ENCODE measurements around the gene CLCA4.

DNA sequence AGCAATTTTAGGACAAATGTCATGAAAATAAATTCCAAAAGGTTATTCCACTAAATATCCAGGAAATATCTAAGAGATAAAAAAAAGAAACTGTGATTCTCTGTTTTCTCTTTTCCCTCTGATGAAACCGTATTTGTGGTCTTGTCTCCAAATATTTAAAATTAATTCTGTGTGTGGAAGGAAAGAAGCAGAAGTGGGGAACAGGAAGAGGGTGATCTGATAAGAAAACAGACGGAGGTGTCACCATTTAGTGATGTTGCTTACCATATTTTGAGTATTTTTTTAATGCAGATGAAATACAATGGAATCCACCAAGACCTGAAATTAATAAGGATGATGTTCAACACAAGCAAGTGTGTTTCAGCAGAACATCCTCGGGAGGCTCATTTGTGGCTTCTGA lies 48.6 kb upstream of the CLCA4 start:
- TF ChIP-seq EZH2 (IDR thresholded peaks at IDR 0.05; ENCODE audit: low read depth, unreplicated experiment): no peak
- TF ChIP-seq, protein P1, sequence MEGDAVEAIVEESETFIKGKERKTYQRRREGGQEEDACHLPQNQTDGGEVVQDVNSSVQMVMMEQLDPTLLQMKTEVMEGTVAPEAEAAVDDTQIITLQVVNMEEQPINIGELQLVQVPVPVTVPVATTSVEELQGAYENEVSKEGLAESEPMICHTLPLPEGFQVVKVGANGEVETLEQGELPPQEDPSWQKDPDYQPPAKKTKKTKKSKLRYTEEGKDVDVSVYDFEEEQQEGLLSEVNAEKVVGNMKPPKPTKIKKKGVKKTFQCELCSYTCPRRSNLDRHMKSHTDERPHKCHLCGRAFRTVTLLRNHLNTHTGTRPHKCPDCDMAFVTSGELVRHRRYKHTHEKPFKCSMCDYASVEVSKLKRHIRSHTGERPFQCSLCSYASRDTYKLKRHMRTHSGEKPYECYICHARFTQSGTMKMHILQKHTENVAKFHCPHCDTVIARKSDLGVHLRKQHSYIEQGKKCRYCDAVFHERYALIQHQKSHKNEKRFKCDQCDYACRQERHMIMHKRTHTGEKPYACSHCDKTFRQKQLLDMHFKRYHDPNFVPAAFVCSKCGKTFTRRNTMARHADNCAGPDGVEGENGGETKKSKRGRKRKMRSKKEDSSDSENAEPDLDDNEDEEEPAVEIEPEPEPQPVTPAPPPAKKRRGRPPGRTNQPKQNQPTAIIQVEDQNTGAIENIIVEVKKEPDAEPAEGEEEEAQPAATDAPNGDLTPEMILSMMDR (conservative IDR thresholded peaks at IDR 0.05; ENCODE audit: low read depth in 2 of 2): no peak
- no peak for TF ChIP-seq POLR2AphosphoS5 (IDR thresholded peaks at IDR 0.05; ENCODE audit: low read depth)
- TF ChIP-seq, protein P2, sequence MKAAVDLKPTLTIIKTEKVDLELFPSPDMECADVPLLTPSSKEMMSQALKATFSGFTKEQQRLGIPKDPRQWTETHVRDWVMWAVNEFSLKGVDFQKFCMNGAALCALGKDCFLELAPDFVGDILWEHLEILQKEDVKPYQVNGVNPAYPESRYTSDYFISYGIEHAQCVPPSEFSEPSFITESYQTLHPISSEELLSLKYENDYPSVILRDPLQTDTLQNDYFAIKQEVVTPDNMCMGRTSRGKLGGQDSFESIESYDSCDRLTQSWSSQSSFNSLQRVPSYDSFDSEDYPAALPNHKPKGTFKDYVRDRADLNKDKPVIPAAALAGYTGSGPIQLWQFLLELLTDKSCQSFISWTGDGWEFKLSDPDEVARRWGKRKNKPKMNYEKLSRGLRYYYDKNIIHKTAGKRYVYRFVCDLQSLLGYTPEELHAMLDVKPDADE (IDR thresholded peaks at IDR 0.05): no peak
- TF ChIP-seq, protein P3, sequence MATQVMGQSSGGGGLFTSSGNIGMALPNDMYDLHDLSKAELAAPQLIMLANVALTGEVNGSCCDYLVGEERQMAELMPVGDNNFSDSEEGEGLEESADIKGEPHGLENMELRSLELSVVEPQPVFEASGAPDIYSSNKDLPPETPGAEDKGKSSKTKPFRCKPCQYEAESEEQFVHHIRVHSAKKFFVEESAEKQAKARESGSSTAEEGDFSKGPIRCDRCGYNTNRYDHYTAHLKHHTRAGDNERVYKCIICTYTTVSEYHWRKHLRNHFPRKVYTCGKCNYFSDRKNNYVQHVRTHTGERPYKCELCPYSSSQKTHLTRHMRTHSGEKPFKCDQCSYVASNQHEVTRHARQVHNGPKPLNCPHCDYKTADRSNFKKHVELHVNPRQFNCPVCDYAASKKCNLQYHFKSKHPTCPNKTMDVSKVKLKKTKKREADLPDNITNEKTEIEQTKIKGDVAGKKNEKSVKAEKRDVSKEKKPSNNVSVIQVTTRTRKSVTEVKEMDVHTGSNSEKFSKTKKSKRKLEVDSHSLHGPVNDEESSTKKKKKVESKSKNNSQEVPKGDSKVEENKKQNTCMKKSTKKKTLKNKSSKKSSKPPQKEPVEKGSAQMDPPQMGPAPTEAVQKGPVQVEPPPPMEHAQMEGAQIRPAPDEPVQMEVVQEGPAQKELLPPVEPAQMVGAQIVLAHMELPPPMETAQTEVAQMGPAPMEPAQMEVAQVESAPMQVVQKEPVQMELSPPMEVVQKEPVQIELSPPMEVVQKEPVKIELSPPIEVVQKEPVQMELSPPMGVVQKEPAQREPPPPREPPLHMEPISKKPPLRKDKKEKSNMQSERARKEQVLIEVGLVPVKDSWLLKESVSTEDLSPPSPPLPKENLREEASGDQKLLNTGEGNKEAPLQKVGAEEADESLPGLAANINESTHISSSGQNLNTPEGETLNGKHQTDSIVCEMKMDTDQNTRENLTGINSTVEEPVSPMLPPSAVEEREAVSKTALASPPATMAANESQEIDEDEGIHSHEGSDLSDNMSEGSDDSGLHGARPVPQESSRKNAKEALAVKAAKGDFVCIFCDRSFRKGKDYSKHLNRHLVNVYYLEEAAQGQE (IDR thresholded peaks at IDR 0.05; ENCODE audit: unreplicated experiment): no peak
- TF ChIP-seq EZH2phosphoT487 (IDR thresholded peaks at IDR 0.05; ENCODE audit: unreplicated experiment): no peak
- TF ChIP-seq JUNB (IDR thresholded peaks at IDR 0.05; ENCODE audit: unreplicated experiment): no peak
- TF ChIP-seq, protein P4, sequence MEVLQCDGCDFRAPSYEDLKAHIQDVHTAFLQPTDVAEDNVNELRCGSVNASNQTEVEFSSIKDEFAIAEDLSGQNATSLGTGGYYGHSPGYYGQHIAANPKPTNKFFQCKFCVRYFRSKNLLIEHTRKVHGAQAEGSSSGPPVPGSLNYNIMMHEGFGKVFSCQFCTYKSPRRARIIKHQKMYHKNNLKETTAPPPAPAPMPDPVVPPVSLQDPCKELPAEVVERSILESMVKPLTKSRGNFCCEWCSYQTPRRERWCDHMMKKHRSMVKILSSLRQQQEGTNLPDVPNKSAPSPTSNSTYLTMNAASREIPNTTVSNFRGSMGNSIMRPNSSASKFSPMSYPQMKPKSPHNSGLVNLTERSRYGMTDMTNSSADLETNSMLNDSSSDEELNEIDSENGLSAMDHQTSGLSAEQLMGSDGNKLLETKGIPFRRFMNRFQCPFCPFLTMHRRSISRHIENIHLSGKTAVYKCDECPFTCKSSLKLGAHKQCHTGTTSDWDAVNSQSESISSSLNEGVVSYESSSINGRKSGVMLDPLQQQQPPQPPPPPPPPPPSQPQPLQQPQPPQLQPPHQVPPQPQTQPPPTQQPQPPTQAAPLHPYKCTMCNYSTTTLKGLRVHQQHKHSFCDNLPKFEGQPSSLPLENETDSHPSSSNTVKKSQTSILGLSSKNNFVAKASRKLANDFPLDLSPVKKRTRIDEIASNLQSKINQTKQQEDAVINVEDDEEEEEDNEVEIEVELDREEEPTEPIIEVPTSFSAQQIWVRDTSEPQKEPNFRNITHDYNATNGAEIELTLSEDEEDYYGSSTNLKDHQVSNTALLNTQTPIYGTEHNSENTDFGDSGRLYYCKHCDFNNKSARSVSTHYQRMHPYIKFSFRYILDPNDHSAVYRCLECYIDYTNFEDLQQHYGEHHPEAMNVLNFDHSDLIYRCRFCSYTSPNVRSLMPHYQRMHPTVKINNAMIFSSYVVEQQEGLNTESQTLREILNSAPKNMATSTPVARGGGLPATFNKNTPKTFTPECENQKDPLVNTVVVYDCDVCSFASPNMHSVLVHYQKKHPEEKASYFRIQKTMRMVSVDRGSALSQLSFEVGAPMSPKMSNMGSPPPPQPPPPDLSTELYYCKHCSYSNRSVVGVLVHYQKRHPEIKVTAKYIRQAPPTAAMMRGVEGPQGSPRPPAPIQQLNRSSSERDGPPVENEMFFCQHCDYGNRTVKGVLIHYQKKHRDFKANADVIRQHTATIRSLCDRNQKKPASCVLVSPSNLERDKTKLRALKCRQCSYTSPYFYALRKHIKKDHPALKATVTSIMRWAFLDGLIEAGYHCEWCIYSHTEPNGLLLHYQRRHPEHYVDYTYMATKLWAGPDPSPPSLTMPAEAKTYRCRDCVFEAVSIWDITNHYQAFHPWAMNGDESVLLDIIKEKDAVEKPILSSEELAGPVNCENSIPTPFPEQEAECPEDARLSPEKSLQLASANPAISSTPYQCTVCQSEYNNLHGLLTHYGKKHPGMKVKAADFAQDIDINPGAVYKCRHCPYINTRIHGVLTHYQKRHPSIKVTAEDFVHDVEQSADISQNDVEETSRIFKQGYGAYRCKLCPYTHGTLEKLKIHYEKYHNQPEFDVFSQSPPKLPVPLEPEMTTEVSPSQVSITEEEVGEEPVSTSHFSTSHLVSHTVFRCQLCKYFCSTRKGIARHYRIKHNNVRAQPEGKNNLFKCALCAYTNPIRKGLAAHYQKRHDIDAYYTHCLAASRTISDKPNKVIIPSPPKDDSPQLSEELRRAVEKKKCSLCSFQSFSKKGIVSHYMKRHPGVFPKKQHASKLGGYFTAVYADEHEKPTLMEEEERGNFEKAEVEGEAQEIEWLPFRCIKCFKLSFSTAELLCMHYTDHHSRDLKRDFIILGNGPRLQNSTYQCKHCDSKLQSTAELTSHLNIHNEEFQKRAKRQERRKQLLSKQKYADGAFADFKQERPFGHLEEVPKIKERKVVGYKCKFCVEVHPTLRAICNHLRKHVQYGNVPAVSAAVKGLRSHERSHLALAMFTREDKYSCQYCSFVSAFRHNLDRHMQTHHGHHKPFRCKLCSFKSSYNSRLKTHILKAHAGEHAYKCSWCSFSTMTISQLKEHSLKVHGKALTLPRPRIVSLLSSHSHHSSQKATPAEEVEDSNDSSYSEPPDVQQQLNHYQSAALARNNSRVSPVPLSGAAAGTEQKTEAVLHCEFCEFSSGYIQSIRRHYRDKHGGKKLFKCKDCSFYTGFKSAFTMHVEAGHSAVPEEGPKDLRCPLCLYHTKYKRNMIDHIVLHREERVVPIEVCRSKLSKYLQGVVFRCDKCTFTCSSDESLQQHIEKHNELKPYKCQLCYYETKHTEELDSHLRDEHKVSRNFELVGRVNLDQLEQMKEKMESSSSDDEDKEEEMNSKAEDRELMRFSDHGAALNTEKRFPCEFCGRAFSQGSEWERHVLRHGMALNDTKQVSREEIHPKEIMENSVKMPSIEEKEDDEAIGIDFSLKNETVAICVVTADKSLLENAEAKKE (CRISPR knock-in tag; IDR thresholded peaks at IDR 0.05): no peak
- TF ChIP-seq CREB1 (CRISPR knock-in tag; IDR thresholded peaks at IDR 0.05; ENCODE audit: low read depth): no peak
- TF ChIP-seq ZNF331 (CRISPR knock-in tag; IDR thresholded peaks at IDR 0.05; ENCODE audit: low read depth): no peak
- no peak for TF ChIP-seq STAT1 (IDR thresholded peaks at IDR 0.05; ENCODE audit: unreplicated experiment)
- TF ChIP-seq NANOG (IDR thresholded peaks at IDR 0.05; ENCODE audit: borderline replicate concordance): no peak
- no peak for TF ChIP-seq ZNF114 (CRISPR knock-in tag; IDR thresholded peaks at IDR 0.05)

Measured in GM23338 (cell line).